ENCODE results near the gene IDUA. TPM values are rescaled to one million over a fixed set of nuclear protein-coding genes. Genes with fewer than 3 reads are reported as not detected.
"Not testable (repeated sequence)": the region's sequence is repeated elsewhere in the genome, so short reads cannot be mapped to it uniquely, and the experiment has no call there.

Gene IDUA
- total RNA-seq (2014; rRNA removed; shearing (Covaris generic)) = 3.0 and 3.8 TPM in 2 replicates

DNA sequence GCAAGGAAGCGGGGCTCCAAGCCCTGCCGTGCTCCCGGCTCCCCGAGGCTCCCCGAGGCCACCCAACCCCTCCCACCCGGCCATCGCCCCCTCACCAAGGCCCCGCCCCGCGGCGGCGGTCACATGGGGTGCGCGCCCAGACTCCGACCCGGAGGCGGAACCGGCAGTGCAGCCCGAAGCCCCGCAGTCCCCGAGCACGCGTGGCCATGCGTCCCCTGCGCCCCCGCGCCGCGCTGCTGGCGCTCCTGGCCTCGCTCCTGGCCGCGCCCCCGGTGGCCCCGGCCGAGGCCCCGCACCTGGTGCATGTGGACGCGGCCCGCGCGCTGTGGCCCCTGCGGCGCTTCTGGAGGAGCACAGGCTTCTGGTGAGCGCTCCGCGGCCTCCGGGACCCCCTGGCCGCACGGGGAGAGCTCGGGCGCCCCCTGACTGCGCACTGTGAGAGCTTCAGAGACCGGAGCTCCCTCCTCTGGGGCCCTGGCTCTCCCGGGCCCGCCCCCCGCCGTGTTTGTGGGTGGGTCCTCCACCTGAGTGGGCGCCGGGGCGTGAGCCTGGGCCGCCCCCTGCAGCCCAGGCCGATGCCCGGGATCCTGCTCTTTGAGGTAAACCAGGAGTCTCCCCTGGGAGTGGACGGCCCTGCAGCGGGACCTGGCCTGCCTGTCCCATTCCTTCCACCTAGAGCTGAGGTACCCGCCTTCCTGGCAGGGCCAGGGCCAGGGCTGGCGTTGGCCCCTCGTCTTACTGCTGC lies at the start of gene IDUA:
IDUA (plus strand) TSS at position 166 of the 745 bp plus-strand sequence; CDS start at position 207, 41 bp downstream.
- peak; percentile 80 for DNase-seq (ENCODE audit: low spot score)

DNA sequence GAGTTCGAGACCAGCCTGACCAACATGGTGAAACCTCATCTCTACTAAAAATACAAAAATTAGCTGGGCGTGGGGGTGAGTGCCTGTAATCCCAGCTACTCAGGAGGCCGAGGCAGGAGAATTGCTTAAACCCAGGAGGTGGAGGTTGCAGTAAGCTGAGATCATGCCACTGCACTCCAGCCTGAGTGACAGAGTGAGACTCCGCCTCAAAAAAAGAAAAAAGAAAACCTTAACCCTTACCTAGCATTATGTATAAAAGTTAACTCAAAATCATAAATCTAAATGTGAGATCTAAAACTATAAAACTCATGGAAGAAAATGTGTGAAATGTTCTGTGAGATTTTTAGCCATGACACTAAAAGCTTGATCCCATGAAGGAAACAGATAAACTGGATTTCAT lies 47.3 kb upstream of the IDUA start:
- DNase-seq (ENCODE audit: low spot score); in situ Hi-C loops (cut with HindIII; ENCODE audit: low sequenced_read_pairs): not testable (repeated sequence)

More for the DNA sequence above, at the start of gene IDUA:
- in situ Hi-C loops (cut with HindIII; ENCODE audit: low sequenced_read_pairs) = no loop called here

DNA sequence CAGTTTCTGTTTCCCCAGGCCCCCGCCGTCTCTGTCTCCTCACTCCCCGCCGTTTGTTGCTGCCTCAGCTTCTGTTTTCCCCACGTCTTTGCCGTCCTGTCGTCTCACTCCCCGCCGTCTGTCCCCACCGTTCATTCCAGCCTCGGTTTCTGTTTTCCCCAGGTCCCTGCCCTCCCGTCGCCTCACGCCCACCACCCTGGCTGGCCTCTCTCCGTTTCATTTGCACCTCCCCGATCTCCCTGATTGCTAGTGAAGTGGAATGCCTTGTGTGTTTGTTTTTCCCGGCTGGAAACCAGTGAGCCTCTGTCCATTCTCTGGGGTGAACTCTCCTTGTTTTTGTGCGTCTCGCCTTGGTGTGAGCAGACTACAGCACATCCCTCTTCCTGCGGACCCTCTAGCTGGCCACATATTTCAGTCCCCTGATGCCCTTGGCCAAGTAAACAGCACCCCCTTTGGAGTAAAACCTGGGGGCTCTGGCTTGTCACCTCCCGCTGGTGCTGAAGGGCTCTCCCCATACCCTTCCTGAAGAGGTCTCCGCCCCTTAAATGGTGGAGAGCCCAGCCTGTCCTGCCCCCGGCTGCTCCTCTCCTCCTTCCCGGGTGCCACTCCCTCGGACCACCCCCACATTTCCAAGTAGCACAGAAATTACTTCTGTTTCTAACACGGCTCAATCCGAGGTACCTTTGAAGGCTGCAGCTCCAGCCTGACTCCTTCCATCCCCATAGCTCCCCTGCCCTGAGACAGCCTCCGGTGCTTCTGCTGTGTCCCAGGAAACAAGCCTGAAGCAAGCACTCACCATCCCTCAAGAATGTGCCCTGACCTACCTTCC lies 41.4 kb upstream of the IDUA start:
- in situ Hi-C loops (cut with HindIII; ENCODE audit: low sequenced_read_pairs) = no loop called here
- no peak for DNase-seq (ENCODE audit: low spot score)

DNA sequence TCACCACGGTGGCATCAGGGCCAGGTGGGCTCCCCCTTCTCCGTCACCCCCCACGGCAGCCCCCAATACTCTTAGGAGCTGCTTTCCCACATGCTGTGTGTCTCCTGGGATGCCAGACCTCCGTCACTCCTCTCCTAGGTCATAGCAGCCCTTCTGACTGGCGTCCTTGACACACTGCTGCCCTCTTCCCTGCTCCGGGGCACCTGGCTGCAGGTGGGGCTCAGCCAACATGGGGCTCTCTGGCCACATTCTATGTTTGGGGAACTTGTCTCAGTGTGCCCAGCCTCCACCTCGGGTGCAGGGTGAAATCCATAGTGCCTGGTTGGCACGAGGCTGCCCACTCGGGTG lies 40.8 kb upstream of the IDUA start:
- in situ Hi-C loops (cut with HindIII; ENCODE audit: low sequenced_read_pairs) = no loop called here
- no peak for DNase-seq (ENCODE audit: low spot score)

DNA sequence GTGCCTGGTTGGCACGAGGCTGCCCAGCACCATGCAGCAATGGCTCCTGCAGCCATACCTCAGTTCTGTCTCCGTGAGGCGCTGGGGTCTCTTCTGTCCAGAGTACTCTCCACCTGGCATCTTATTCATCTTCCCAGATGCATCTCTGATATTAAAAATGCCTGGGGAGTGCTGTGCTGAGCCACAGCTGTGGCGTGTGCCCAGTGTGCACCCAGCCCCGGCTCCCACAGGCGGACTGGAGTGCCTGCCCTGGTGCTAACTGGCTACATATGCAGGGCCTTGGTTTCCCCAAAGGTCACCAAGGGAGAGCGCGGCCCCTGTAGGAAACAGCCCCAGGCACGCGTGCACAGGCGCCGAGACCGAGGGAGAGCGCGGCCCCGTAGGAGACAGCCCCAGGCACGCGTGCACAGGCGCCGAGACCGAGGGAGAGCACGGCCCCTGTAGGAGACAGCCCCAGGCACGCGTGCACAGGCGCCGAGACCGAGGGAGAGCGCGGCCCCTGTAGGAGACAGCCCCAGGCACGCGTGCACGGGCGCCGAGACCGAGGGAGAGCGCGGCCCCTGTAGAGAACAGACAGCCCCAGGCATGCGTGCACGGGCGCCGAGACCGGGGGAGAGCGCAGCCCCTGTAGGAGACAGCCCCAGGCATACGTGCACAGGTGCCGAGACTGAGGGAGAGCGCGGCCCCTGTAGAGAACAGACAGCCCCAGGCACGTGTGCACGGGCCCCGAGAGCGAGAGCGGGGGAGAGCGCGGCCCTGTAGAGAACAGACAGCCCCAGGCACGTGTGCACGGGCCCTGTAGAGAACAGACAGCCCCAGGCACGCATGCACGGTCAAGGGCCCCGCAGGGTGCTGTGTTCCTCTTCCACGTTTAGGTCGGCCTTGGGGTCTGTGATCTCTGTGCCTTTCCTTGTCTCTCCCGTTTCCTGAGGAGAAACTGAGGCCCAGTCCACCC lies 40.0 kb upstream of the IDUA start:
- DNase-seq (ENCODE audit: low spot score) = no peak
- in situ Hi-C loops (cut with HindIII; ENCODE audit: low sequenced_read_pairs) = no loop called here

DNA sequence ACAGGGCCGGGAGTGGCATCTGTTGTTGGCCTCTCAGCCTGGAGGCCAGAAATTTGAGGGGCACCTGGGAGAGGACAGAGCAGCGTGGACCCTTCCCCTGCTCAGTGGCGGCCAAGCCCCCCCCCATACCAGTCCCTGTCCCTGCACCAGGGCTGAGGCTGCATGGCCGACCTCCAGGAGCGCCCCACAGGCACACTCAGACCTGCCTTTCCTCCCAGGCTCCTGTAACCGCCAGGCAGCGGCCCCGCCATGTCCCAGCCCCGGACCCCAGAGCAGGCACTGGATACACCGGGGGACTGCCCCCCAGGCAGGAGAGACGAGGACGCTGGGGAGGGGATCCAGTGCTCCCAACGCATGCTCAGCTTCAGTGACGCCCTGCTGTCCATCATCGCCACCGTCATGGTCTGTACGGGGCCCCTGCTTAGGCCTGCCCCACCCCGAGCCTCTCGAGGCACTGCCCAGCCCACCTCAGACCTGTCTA lies 39.3 kb upstream of the IDUA start:
- in situ Hi-C loops (cut with HindIII; ENCODE audit: low sequenced_read_pairs) = no loop called here
- DNase-seq (ENCODE audit: low spot score) = no peak

DNA sequence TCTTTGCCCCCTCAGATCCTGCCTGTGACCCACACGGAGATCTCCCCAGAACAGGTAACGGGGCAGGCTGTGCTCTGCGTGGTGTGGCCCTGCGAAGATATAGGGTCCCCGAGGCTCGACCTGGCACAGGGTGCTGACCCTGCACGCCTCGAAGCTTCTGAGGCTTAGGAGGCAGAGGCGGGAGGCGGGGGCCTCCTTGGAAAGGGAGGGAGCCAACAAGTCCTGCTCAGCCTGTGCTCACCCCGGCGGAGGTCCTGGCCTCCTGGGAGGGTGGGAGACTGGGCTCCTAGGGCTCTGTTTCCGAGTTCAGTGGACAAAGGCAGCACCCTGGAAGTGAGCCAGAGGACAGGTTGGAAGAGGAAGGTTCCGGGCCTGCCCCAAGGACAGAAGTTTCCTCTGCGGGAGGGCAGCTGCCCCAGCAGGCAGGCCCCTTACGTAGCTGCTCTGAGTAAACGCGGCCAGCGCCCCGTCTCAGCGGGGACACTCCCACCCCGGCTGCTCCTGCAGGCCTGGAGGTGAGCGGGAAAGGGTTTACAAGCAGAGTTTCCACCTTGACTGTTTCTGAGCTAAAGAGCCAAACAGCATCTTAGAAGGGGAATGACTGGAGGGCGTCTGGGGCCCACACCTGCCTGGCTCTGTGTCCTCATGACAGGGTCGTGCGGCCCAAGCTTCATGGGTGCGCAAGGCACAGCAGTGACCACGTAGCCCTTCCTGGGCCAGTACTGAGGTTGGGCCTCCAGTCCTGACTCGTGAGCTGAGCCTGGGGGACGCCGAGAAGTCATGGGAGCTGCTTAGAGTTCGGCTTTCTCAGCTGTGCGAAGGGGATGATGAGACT lies 38.5 kb upstream of the IDUA start:
- in situ Hi-C loops (cut with HindIII; ENCODE audit: low sequenced_read_pairs) = no loop called here
- peak; percentile 76 for DNase-seq (ENCODE audit: low spot score)

DNA sequence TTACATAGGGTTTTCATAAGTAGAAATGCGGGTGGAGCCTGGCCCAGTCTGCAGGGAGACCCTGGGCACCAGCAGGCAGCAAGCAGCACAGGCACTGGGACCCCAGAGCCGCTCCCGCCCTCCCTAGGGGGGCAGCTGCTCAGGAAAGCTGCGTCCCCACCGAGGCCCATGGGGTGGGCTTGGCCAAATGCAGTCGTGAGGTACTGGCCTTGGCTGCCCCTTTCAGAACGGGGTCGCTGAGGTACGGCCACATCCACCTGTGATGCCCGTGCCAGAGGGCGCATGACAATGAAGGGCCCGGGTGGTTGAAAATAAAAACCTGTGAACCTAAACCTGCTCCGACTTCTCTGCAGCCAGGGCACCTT lies 37.9 kb upstream of the IDUA start:
- in situ Hi-C loops (cut with HindIII; ENCODE audit: low sequenced_read_pairs) = no loop called here

DNA sequence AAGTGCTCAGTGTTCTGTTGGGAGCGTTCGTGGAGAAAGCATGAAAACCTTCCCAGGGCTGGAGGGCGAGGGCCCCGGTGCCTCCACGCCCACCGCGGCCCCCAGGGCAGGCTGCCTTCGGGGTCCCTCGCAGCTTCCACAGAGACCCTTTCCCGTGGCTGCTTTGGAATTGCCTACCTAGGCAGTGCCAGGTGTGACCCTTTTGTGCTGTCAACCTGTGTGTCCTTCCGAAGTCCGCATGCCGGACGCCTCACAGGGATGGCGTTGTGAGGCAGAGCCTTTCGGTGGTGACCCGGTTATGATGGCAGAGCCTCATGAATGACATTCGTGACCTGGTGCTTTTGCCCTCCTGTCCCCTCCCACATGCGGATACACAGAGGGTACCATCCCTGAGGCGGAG lies 37.2 kb upstream of the IDUA start:
- in situ Hi-C loops (cut with HindIII; ENCODE audit: low sequenced_read_pairs) = no loop called here
- DNase-seq (ENCODE audit: low spot score) = no peak

More for the DNA sequence above, 37.9 kb upstream of the IDUA start:
- DNase-seq (ENCODE audit: low spot score) = no peak

DNA sequence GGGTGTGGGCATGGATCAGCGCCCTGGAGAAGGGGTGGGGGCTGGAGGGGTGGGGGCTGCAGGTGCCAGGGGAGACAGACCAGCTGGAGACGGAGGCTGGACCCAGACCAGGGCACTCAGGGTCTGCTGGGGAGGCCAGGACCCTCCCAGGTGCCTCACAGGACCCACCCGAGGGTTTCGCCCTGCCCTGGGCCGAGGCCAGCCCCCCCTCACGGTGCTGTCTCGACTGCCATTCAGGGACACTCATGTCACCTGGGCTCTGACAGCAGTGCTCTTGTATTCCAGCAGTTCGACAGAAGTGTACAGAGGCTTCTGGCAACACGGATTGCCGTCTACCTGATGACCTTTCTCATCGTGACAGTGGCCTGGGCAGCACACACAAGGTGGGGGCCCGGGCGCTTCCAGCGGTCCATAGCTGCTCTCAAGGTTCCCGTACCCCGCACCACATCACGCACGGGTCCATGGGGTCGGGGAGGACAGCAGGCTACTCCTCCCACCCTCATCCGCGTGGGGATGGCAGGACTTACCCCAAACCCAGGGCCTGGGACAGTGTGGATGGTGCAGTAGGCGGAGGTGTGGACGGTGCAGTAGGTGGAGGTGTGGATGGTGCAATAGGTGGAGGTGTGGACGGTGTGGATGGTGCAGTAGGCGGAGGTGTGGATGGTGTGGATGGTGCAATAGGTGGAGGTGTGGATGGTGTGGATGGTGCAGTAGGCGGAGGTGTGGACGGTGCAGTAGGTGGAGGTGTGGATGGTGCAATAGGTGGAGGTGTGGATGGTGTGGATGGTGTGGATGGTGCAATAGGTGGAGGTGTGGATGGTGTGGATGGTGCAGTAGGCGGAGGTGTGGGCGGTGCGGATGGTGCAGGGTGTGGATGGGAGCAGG lies 36.5 kb upstream of the IDUA start:
- no peak for DNase-seq (ENCODE audit: low spot score)
- in situ Hi-C loops (cut with HindIII; ENCODE audit: low sequenced_read_pairs) = no loop called here

DNA sequence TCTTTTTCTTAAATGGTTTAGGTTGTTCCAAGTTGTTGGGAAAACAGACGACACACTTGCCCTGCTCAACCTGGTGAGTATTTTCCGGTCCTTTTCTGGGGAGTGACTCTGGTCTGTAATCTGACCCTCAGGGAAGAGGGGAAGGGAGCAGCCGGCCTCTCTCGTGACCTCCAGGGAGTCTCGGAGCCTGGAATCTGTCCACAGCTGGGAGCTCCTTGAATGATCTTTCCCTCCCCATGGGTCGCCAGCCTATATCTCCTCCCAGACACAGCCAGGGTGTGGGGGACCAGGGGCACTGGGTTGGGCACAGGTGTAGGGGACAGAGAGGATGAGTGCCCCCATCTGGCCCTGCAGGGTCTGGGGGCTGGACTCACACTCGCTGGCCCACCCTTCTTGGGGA lies 35.7 kb upstream of the IDUA start:
- no peak for DNase-seq (ENCODE audit: low spot score)
- in situ Hi-C loops (cut with HindIII; ENCODE audit: low sequenced_read_pairs) = no loop called here

DNA sequence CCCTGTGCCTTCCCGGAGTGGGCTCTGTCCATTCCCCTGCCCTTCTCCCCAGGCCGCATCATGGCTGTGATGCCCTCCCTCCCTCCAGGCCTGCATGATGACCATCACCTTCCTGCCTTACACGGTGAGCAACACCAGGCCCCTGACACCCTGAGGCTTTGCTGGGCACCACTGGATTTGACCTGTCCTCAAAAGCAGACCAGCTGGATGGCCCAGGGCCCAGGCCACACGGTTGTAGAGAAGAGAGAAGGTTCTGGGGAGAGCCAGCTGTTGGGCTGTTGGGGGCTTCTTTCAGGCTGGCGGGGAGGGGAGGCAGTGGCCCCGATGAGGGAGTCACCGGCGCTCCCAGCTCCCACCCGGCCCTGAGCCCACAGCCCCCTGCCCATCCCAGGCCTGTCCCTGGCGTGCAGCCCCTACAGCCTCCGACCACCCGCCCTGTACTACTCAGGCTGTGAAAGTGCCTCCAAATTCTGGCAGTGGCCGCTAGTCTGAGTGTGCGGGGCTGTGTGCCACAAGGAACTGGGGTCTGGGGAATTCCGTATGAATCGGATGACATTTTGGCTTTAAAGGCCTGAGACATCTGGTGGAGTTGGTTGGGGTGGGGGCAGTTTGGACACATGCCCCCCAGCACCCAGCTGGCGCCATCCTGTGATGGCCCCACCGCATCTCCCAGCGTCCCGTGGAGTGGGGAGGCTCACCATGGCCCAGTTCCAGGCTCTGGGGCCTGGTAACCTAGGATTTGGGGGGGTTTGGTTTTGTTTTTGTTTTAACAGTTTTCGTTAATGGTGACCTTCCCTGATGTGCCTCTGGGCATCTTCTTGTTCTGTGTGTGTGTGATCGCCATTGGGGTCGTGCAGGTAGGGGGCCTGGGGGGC lies 35.0 kb upstream of the IDUA start:
- in situ Hi-C loops (cut with HindIII; ENCODE audit: low sequenced_read_pairs) = no loop called here
- no peak for DNase-seq (ENCODE audit: low spot score)

DNA sequence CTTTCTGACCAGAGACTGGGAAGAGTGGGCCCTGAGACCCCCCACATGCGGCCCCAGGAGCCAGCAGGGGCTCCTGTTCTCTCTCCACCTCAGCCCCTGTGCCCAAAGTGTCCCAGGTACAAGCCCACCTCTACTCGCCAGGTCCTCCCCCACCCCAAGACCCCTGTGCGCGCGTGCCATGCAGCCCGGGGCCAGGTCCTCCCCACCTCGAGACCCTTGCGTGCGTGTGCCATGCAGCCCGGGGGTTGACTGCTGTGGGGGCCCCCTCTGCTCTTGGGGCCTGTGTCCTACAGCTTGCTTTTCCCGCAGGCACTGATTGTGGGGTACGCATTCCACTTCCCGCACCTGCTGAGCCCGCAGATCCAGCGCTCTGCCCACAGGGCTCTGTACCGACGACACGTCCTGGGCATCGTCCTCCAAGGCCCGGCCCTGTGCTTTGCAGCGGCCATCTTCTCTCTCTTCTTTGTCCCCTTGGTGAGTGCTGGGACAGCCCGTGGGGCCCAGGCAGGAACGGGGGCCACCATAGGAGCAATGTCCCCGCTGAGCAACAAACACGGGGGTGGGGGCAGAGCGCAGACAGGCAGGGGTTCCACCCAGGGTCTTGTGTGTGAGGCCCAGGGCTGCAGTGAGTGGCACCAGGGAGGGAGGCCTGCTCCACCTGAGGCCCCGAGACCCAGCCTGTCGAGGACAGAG lies 33.8 kb upstream of the IDUA start:
- in situ Hi-C loops (cut with HindIII; ENCODE audit: low sequenced_read_pairs) = no loop called here
- no peak for DNase-seq (ENCODE audit: low spot score)

DNA sequence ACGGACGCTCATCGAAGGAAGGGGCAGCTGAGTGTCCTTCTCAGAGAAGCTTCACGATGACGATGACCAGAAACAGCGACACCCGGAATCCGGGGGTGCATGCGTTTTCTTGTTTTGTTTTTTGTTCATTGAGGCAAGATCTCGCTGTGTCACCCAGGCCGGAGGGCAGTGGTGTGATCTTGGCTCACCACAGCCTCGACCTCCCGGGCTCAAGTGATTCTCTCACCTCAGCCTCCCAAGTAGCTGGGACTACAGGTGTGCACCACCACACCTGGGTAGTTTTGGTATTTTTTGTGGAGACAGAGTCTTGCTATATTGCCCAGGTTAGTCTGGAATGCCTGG lies 33.3 kb upstream of the IDUA start:
- in situ Hi-C loops (cut with HindIII; ENCODE audit: low sequenced_read_pairs) = no loop called here

DNA sequence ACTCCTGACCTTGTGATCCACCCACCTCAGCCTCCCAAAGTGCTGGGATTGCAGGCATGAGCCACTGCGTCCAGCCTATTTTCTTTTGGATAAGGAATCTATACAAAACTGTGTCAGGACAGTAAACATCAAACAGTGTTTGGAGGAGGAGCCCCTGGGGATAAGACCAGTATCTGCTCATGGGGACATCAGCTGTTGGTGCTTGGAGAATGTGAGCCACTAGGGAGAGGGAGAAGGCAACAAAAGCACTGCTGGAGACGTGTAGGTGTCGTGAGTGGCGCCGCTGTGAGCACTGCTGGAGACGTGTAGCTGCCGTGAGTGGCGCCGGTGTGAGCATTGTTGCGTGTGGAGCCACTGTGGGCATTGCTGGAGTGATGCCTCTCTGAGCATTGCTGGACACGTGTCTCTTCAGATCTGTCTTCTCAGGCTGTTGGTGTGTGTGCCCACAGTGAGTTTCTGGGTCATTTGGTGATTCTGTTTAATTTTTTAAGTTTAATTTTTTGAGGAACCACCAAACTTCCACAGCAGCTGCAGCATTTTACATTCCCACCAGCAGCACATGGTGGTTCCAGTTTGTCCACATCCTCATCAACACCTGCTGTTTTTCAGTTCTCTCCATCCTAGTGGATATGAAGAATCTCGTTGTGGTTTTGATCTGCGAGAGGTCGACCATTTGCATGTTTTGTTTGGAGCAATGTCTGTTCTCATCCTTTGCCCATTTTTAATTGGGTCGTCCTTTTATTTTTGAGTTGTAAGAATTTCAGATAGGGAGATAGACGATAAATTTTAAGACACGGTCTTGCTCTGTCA lies 32.4 kb upstream of the IDUA start:
- in situ Hi-C loops (cut with HindIII; ENCODE audit: low sequenced_read_pairs) = no loop called here
- no peak for DNase-seq (ENCODE audit: low spot score)

More for the DNA sequence above, 33.3 kb upstream of the IDUA start:
- no peak for DNase-seq (ENCODE audit: low spot score)

All from G401 (cell line).